Umbilical cord (tissue), 2 donors: ENCODE measurements around the gene TBC1D14. TPM values are rescaled to one million over a fixed set of nuclear protein-coding genes. Genes with fewer than 3 reads are reported as not detected.

Experiments used
- DNase-seq: peaks from one replicate; pipeline ENCODE4 v3.0.0-alpha.2; 2015; ENCODE audit warnings: low spot score
- total RNA-seq: library from RNA; depleted of rRNA; stranded (reverse); fragments of >200 nt; gene quantifications from one replicate; pipeline ENCODE4 v1.2.3, GENCODE V29; 2014; ENCODE audit warnings: low replicate concordance; ENCODE audit not compliant: insufficient read depth

Gene TBC1D14
- total RNA-seq, 1 donor from 2014 or later: 35.6 TPM

GRCh38 chr4:6926681-6927478 lies 17.3 kb downstream of the TBC1D14 start:
- DNase-seq: peak; percentile 81

DNA sequence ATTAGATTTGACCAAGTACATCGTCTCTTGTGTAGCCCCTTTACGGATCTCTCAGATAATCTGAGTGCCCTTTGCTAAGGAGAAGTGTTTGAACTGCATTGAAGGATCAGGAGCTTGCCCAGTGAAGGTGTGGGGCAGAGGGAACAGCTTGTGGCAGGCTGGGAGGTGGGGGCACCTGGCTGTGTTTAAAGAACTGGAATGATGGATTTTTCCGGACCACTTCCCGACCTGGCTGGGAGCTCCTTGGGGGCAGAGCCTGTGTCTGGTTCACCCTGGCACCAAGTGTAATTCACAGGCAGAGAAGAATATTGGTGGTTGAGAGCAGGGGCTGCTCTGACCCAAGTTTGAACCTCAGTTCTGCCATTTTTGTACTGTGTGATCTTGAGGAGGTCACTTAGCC lies 18.5 kb downstream of the TBC1D14 start:
- DNase-seq: no peak

- no peak for DNase-seq
Measured at GRCh38 chr4:6929339-6929811, 19.7 kb downstream of the TBC1D14 start.

GRCh38 chr4:6929812-6930464 lies 20.3 kb downstream of the TBC1D14 start:
- DNase-seq: no peak

- no peak for DNase-seq
Measured at GRCh38 chr4:6932475-6932874, 22.8 kb downstream of the TBC1D14 start.

GRCh38 chr4:6932918-6933317 lies 23.3 kb downstream of the TBC1D14 start:
- DNase-seq: no peak

- DNase-seq: no peak
Measured at GRCh38 chr4:6933691-6934430, 24.2 kb downstream of the TBC1D14 start.

- DNase-seq: no peak
Measured at GRCh38 chr4:6935965-6936364, 26.3 kb downstream of the TBC1D14 start.

DNA sequence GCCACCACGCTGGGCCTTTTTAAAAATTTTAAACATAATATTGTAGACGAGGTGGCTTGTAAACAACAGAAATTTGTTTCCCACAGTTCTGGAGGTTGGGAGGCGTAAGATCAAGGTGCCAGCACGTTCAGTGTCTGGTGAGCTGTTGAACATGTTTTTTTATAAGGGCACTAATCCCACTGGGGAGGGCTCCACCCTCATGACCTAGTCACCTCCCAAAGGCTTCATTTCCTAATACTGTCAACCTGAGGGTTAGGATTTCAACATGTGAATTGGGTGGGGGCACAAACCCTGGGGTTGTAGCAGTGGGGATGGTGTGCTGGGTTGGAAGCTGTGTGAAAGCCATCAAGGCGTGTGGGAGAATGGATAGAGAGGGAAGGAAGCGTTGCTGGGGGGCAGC lies 27.6 kb downstream of the TBC1D14 start:
- DNase-seq: no peak

DNA sequence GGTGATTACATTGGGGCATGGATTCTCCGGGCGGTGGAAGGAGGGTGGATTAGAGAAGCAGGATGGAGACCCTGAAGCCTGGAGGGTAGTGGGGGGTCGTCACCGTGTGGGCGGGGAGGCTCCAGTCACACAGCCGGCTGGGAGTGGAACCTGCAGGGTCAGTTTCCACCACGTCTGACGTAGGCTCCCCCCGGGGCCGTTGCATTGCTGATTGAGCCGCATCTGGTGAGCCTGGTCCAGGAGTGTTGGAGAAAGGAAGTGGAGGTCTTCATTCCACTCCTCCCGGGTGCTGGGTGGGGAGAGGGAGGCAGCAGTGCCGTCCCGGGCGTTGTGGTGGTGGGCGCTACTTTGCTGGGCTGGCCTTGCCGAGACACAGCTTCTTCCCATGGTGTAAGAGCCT lies 28.1 kb downstream of the TBC1D14 start:
- DNase-seq: no peak

DNA sequence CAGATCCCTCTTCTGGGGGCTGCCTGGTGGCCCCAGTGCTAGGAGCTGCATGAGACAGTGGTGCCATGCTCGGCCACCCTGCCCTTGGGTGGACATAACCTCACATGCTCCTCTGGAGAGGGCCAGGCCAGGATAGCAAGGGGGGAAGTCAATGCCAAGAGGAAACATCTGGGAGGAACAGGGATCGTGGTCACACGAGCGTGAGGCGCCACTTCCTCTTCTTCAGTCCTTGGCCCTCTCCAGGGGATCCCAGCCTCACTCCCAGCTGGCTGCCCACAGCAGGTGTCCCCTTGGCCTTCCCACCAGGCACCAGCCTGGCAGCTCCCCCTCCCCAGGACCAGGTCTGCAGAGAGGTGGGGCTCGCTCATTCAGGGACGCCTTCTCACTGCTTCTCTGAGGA lies 28.6 kb downstream of the TBC1D14 start:
- no peak for DNase-seq

DNA sequence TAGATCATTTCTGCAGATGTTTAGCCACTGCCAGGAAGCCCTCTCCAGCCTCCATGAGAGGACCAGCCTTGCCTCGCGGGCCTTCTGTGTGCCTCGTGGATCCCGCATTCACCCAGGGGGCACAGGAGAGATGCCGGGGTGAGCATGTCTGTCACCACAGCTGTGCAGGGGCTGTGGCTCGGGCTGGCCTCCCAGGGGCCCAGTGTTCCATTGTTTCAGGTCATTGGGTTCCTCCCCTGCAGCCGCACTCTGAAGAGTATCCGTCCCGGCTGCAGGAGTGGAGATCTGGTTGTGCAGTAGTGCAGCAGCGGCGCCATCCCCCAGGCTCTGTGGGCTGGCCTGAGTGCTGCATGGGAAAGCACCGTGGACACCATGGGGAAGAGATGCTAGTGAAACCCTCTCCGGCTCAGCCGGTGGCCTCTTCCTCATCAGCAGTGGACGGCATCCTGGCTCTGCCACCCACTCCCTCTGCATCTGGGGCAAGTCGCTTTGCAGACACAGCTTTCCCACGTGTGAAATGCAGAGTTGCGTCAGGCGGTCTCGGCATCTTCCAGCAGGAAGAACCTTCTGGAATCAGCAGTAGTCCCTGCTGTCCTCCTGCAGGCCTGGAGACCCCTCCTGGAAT lies 29.1 kb downstream of the TBC1D14 start:
- DNase-seq: no peak

DNA sequence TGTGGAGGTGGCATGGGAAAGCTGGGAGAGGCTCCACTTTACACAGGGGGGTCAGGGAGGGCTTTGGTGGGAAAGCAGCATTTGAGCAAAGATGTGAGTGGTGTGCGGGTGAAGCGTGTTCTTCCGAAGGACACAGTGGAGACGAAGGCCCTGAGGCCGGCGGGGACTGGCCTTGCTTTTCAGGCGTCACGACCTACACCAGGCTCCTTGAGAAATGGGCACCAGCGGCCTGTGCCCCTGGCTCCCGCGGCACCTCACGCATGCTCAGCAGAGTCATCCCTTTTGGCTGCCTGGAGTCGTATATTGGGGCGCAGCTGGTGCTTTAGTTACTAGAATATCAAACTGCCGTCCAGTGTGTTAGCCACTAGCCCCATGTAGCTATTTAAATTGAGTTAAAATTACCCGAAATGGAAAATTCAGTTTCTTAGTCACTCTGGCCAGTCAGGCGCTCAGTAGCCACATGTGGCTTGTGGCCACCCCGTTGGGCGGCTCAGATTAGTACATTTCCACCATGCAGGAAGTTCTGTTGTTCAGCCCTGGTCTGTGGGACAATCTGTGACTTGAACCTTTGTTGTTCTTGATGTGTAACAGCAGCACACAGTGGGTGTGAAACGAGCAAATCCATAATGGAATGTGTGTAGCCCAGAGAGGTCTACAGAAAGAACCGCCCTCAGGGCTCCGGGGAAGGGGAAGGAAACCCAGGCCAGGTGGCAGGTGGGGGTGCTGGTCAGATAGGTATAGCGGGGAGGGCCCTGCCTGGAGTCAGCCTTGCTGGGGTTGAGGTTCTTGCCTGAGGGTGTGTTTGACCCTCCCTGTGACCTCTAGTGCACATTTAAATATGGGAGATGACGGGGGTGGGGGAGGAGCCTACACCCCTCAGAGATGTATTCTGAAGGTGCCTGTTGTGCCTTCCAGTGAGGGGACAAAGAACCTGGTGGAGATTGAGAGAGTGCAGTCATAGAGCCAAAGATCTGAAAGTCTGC lies 30.4 kb downstream of the TBC1D14 start:
- DNase-seq: no peak

- DNase-seq: no peak
Measured at GRCh38 chr4:6940744-6941137, 31.1 kb downstream of the TBC1D14 start.

- peak; percentile 56 for DNase-seq
Measured at GRCh38 chr4:6941796-6942195, 32.2 kb downstream of the TBC1D14 start.

DNA sequence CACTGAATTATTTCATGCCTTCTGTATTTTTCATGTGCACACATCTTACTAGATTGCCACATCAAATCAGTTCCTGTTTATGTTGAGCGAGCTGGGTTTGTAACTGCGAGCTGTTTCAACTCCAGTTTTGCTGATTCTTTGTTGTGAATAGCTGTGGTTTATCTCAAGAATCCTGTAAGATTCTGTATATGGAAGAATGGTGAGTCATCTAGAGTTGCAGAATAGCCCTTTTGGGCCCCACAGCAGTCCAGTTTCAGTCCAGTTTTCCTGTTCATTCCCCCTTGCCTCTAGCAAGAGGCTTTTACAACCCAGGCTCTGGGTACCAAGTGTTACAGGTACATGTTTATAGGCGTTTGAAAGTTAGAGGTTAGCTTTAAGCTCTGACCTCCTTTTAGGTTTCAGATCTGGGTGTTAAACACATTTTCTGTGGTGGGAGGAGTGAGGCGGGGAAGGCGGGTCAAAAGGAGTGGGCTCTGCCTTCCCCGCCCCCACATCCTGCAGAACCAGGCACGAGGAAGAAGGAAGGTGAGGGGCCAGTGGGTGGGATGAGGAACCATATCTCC lies 32.7 kb downstream of the TBC1D14 start:
- peak; percentile 97 for DNase-seq

DNA sequence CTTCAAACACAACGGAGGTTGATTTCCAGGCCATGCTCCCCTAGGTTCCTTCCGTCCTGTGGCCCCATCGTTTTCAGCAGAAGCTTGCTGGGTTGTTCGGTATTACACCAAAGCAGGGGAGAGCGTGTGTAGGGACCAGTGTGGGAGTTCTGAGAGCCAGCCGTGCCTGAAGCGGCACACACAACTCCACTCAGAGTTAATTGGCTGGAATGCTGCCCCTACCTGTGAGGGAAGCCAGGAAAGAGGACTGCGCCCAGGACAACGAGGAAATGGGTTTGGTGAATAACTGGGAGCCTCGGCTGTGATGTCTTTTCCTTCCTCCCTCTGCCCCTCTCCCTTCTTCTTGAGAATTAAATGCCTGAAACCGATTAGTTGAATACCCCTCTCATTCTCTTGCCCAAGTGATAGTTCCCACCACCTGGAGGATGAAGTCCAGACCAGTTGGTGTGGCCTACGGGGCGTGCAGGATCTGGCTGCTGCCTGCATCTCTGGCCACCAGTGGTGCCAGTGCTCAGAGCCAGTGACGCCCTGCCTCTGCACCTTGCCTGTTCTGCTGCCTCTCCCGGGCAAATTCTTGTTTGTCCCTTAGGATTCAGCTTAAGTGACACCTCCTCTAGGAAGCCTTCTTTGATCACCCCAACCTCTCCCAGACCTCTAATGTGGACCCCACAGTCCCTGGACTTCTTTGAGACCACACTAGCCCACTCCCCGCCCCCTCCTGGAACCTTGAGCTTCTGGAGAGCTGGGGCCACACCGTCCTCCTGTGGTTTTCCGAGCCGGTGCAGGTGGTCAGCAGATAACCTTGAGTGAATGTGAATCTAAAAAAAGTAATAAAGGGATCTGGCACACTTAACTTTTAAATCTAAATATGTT lies 33.6 kb downstream of the TBC1D14 start:
- no peak for DNase-seq

- DNase-seq: no peak
Measured at GRCh38 chr4:6943885-6944225, 34.2 kb downstream of the TBC1D14 start.

DNA sequence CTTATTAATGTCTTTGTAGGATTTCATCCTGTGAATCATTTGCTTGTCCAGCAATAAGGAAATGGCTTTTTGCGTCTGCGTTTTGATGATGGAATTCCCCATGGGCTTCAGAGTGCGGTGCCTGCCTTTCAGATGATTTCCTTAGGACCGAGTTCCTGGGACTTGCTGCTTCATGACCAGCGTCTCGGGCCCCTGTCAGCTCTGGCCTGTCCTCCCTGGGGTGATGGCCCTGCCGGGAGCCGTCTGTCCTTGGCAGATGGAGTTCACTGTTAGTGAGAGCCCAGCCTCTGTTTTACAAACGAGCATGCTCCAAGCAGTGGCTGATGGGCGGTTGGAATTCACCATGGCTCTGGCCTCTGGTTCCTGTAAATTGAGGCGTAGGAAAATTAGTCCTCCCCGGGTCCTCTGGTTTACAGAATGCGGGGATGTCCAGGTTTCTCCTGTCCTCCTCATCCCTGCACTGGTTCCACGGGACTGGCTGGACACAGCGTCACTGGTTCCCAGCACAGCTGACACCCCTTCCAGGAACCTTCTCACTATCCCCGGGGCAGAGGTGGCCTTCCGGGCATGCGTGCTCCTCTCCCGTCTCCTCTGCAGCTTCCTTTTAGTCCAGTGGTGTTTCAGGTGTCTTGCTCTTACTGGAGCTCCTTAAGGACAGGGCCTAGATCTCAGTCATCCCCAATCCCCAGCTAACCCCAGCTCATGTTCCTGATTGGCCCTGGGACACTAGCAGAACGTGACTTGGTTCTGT lies 34.9 kb downstream of the TBC1D14 start:
- no peak for DNase-seq
